ENCODE data around the gene SCCPDH.

SCCPDH gene

GRCh38 chr1:246779561-246780175 is 55.5 kb downstream of the SCCPDH start:
- no peak for DNase-seq (ENCODE audit: low read depth)
- no peak for TF ChIP-seq CTCF (conservative IDR thresholded peaks at IDR 0.05; ENCODE audit: low read depth, low read length)
- no peak overlapping the region for H3K4me3 ChIP-seq (ENCODE audit: low read length)

GRCh38 chr1:246780264-246780663 is 56.1 kb downstream of the SCCPDH start:
- H3K4me3 ChIP-seq (ENCODE audit: low read length), result no peak overlapping the region
- no peak for DNase-seq (ENCODE audit: low read depth)
- no peak for TF ChIP-seq CTCF (conservative IDR thresholded peaks at IDR 0.05; ENCODE audit: low read depth, low read length)

GRCh38 chr1:246781212-246781611 is 57.0 kb downstream of the SCCPDH start:
- no peak for TF ChIP-seq CTCF (conservative IDR thresholded peaks at IDR 0.05; ENCODE audit: low read depth, low read length)
- DNase-seq (ENCODE audit: low read depth), result no peak
- H3K4me3 ChIP-seq (ENCODE audit: low read length), result no peak overlapping the region

- TF ChIP-seq CTCF (conservative IDR thresholded peaks at IDR 0.05; ENCODE audit: low read depth, low read length), result no peak
- H3K4me3 ChIP-seq (ENCODE audit: low read length), result no peak overlapping the region
- DNase-seq (ENCODE audit: low read depth), result no peak
Observed at GRCh38 chr1:246782120-246782900, 58.1 kb downstream of the SCCPDH start.

- no peak for DNase-seq (ENCODE audit: low read depth)
- no peak overlapping the region for H3K4me3 ChIP-seq (ENCODE audit: low read length)
- TF ChIP-seq CTCF (conservative IDR thresholded peaks at IDR 0.05; ENCODE audit: low read depth, low read length), result no peak
Observed at GRCh38 chr1:246784621-246785493, 60.6 kb downstream of the SCCPDH start.

GRCh38 chr1:246785494-246786111 is 61.4 kb downstream of the SCCPDH start:
- no peak for TF ChIP-seq CTCF (conservative IDR thresholded peaks at IDR 0.05; ENCODE audit: low read depth, low read length)
- H3K4me3 ChIP-seq (ENCODE audit: low read length), result no peak overlapping the region
- DNase-seq (ENCODE audit: low read depth), result no peak

Data from retinal pigment epithelial cell (primary cell).